ENCODE results near the gene KIF23.
"Not testable (repeated sequence)": the region's sequence is repeated elsewhere in the genome, so short reads cannot be mapped to it uniquely, and the experiment has no call there.

KIF23 gene

GRCh38 chr15:69413822-69414700, at the start of gene KIF23:
Gene KIF23 (plus strand): TSS chr15:69414349. CDS start chr15:69414466, 117 bp downstream.
- intact Hi-C loops (cut with DNase I) = no loop called here
- DNase-seq = peak; percentile 79 to 96 (median 90)

GRCh38 chr15:69367236-69367635, 46.9 kb upstream of the KIF23 start:
- intact Hi-C loops (cut with DNase I) = no loop called here
- peak in 1 of 42 donors; percentile 25 for DNase-seq

DNA sequence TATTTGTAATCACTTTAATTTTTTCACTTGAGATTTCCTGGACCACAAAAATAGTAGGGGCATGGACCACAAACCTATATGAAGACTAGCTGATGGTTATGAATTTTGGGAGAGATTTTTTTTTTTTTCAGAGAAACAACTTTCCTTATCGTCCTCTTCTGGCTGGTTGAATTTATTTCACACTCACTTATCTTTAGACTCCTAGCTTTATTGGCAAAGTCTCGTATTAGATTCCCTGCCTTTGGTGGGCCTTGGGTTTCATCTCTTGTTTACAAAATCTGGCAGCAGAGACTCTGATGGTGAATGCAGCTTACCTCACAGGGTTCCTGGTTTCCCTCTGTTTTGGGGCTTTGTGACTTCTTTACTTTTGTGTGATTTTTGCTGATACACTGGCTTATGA, 44.5 kb upstream of the KIF23 start:
- DNase-seq = no peak
- intact Hi-C loops (cut with DNase I) = no loop called here

DNA sequence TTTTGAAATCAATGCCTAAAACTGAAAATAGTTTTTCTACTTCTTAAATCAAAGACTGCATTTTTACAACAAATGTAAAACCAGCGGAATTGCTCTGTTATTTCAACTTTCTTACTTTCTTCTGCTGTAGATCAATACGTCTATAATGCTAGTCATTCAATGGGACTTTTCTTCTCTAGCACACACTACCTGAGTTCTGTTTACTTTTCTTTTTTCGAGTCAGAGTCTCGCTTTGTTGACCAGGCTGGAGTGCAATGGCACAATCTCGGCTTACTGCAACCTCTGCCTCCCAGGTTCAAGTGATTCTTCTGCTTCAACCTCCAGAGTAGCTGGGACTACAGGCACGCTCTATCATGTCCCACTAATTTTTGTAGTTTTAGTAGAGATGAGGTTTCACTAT, 40.7 kb upstream of the KIF23 start:
- intact Hi-C loops (cut with DNase I) = no loop called here
- DNase-seq = no peak

DNA sequence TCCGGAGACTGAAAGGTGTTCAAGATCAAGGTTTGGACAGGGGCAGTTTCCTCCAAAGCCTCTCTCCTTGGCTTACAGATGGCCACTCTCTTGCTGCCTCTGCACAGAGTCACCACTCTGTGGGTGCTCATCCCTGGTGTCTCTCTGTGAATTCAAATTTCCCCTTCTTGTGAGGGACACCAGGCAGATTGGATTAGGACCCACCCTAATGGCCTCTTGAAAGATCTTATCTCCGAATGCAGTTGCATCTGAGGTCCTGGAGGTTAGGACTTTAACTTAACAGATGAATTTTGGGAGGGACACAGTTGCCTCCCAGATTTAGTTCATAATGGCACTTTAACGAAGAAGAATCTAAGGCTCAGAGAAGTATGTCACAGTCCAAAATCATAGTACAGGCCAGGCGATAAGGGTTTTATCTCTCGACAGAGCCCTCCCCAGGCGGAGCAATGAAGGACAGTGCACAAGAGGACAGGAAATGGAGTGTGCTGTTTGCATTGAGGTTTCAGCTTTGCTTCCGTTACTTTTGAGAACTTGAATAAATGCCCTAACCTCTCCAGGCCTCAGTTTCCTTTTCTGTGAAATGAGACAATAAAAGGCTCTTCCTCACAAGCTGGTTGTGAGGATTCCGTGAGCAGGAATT, 38.9 kb upstream of the KIF23 start:
- intact Hi-C loops (cut with DNase I) = no loop called here
- DNase-seq = no peak

DNA sequence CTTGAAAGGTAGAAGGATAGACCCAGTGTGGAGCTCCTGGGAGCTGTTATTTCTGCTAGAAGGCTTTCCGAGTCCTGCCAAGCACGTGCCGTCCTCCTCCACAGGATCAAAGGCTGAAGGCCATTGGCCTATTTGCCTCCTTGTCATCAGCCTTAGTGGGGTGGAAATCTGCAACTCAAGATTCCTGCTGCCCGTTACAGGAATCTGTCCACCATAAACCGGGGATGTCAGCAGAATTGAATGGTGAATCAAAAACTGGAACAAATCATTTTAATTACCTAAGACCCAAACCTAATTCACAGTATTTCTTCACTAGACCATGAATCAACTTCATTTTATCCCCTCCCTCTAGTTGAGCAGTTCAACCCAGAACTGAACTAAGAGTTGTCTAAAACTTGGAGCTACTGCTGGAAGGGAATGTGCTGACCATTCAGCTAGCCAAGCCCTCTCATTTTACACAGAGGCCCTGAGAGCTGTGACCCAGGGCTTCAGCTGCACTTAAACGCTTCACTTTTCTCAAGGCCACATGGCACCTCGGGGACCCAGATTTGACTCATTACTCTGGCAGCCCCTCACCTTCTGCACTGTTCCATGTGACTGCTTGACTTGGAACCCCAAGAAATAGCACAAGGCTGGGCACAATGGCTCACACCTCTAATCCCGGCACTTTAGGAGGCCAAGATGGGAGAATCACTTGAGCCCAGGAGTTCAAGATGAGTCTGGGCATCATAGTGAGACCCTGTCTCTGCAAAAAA, 36.8 kb upstream of the KIF23 start:
- peak in 1 of 42 donors; percentile 15 for DNase-seq
- intact Hi-C loops (cut with DNase I) = no loop called here

DNA sequence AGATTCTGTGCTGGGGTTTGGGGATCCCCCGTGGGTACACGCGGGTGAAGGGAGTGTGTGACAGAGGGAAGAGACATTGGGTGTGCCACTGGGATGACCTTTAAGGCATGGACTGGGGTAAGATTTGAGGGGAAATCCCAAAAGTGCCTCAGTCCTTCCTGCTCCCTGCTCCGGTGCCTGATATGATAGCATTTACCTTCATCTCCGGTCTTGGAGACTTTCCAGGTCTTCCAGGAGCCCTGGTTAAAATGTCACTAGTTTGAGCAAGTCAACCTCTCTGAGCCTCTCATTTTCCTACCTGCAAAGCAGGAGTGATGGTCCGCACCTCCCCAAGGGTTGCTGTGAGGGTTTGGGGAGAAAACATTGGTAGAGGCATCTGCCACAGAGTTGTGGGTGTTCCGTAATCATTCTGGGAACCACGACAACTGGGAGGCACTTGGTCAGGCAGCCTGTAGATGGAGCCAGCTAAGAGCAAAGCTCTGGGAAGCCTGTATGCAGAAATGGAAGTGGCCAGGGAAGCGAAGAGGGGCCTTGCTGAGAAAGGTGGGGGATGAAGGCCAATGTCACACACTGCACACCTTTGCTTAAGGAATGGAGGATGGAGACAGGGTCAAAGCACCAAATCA, 33.9 kb upstream of the KIF23 start:
- intact Hi-C loops (cut with DNase I) = no loop called here
- DNase-seq = peak in 1 of 42 donors; percentile 31

DNA sequence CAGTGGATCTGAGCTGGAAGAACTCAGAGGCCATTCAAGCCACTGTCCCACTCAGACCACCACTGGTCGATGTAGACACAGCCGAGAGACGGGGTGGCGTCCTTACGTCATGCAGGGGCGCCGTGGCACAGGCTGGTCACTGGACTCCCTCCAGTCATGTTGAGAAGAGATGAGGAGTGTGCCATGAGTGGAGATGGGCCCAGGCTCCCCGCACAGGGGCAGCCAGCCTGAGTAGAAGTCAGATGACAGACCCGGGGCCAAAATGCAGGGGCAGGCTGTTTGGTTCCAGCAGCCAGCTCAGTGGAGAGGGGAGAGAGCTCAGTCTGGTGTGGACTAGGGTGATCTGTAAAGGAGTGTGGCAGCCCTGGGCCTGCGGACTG, 33.4 kb upstream of the KIF23 start:
- peak in 1 of 42 donors; percentile 30 for DNase-seq
- intact Hi-C loops (cut with DNase I) = no loop called here

GRCh38 chr15:69382176-69382575, 32.0 kb upstream of the KIF23 start:
- intact Hi-C loops (cut with DNase I) = not testable (repeated sequence)
- peak in 1 of 42 donors; percentile 15 for DNase-seq

DNA sequence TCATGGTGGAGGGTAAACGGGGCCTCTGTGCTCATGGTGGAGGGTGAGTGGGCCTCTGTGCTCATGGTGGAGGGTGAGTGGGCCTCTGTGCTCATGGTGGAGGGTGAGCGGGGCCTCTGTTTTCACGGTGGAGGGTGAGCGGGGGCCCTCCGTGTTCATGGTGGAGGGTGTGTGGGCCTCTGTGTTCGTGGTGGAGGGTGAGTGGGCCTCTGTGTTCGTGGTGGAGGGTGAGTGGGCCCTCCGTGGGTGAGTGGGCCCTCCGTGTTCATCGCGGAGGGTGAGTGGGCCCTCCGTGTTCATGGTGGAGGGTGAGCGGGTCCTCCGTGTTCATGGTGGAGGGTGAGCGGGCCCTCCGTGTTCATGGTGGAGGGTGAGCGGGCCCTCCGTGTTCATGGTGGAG, 30.1 kb upstream of the KIF23 start:
- intact Hi-C loops (cut with DNase I); DNase-seq: not testable (repeated sequence)

- intact Hi-C loops (cut with DNase I) = no loop called here
- DNase-seq = peak in 1 of 42 donors; percentile 22
These were observed 29.2 kb upstream of the KIF23 start for GRCh38 chr15:69384626-69385598.

DNA sequence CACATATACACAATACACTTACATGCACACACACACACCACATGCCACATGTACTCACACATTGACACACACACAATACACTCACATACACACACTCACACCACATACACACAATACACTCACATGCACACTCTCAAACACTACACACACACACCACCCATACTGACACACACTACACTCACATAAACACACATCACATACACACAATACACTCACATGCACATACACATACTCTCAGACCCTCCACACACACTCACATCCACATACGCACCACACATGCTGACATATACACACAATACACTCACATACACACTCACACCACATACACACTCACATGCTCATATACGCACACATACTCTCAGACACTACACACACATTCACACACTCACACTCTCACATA, 28.3 kb upstream of the KIF23 start:
- intact Hi-C loops (cut with DNase I) = no loop called here
- peak in 1 of 42 donors; percentile 13 for DNase-seq

GRCh38 chr15:69386284-69386683, 27.9 kb upstream of the KIF23 start:
- DNase-seq = peak in 1 of 42 donors; percentile 16
- intact Hi-C loops (cut with DNase I) = no loop called here

GRCh38 chr15:69388260-69388705, 25.9 kb upstream of the KIF23 start:
- peak in 29 of 42 donors; percentile 14 to 62 (median 33) for DNase-seq
- intact Hi-C loops (cut with DNase I) = no loop called here

- no peak for DNase-seq
- intact Hi-C loops (cut with DNase I) = no loop called here
These were observed 24.7 kb upstream of the KIF23 start for GRCh38 chr15:69389426-69389825.

DNA sequence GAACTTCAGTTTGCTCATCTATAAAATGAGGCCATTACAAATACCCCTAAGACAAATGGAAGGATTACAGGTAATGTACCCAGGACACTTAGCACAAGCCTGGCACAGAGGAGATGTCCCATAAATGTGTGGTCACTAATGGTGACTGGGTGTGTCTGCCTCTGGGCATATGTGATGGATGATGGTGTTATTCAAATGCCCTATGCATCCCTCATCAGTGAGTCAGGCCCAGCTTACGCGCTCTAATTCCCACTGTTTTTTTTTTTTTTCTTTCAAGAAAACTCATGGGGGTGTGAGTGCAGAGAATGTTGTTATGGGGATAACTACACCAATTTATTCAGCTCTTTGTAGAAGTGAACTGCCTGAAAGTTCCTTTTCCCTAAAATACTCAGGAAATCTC, 23.6 kb upstream of the KIF23 start:
- no peak for DNase-seq
- intact Hi-C loops (cut with DNase I) = no loop called here

- DNase-seq = no peak
These were observed 22.9 kb upstream of the KIF23 start for GRCh38 chr15:69391046-69391757.

More at GRCh38 chr15:69391046-69391757, 22.9 kb upstream of the KIF23 start:
- intact Hi-C loops (cut with DNase I) = no loop called here
